H1 (cell line): ENCODE measurements around the gene TXK. TPM values are rescaled to one million over a fixed set of nuclear protein-coding genes. Genes with fewer than 3 reads are reported as not detected.

ENCODE experiments used
- POLR2A ChIP-seq, 2 experiments: IDR thresholded peaks; 1 replicate in 1 of 2; 2 replicates in 1 of 2; pipeline ENCODE4 v1.6.1; 2011; ENCODE audit warnings: low read depth in 2 of 2, low read length in 2 of 2, mild to moderate bottlenecking in 2 of 2; ENCODE audit errors: control extremely low read depth in 1 of 2
- SIX5 ChIP-seq: IDR thresholded peaks from 2 replicates; pipeline ENCODE4 v1.6.1; 2011; ENCODE audit warnings: mild to moderate bottlenecking, low read depth, low read length
- SUZ12 ChIP-seq: fragments of 200-600 bp; sonication (generic); IDR thresholded peaks from 2 replicates; pipeline ENCODE4 v1.6.1; 2012; ENCODE audit warnings: mild to moderate bottlenecking, inconsistent platforms, low read length, moderate library complexity, mixed read lengths
- polyA plus RNA-seq, 7 experiments: library from polyadenylated mRNA; depleted of rRNA in 3 of 7; stranded (reverse) in 5 of 7; unstranded in 2 of 7; fragments of >200 nt in 5 of 7; fragments of 200-250 nt in 2 of 7; gene quantifications; 1 replicate in 5 of 7; 2 replicates in 1 of 7; 4 replicates in 1 of 7; pipeline versions ENCODE4 v1.2.1 to v1.2.3, GENCODE V29; 2011 to 2013; ENCODE audit warnings: missing spikeins in 2 of 7, mixed read lengths in 2 of 7
- total RNA-seq: library from RNA; stranded (reverse); fragmentation: NEBNext Ultra II Directional; extraction: Animal tissue kit (Norgen Biotek cat#: 25700); gene quantifications from 2 replicates; pipeline ENCODE4 v1.2.1, GENCODE V29; 2021

Gene TXK
- total and polyA plus RNA-seq, 2 of the 8 experiments (the other 6 are each of a cell fraction or from before 2014, with no cell fraction given), result not detected

GRCh38 chr4:48157271-48157670 is 23.2 kb upstream of the TXK start (continued):
- TF ChIP-seq SIX5, result no peak
- no peak for TF ChIP-seq SUZ12
- no peak for TF ChIP-seq POLR2A (IDR thresholded peaks at IDR 0.05; ENCODE audit: control extremely low read depth in 1 of 2, low read depth in 2 of 2, low read length in 2 of 2)
